HG02870 (cell line): ENCODE measurements around the gene INCENP.

ENCODE experiments used
- ATAC-seq: cut with Tn5 transposase; IDR thresholded peaks from one replicate; pipeline ENCODE4 v1.9.1; 2021; ENCODE audit warnings: mild to moderate bottlenecking, moderate library complexity; ENCODE audit not compliant: unreplicated experiment

Gene INCENP

GRCh38 chr11:62140304-62141110 lies 16.7 kb downstream of the INCENP start:
- ATAC-seq: no peak

- ATAC-seq: no peak
Observed at GRCh38 chr11:62141111-62142042, 17.6 kb downstream of the INCENP start.

GRCh38 chr11:62142043-62142375 lies 18.2 kb downstream of the INCENP start:
- ATAC-seq: no peak

- no peak for ATAC-seq
Observed at GRCh38 chr11:62142921-62143320, 19.1 kb downstream of the INCENP start.

DNA sequence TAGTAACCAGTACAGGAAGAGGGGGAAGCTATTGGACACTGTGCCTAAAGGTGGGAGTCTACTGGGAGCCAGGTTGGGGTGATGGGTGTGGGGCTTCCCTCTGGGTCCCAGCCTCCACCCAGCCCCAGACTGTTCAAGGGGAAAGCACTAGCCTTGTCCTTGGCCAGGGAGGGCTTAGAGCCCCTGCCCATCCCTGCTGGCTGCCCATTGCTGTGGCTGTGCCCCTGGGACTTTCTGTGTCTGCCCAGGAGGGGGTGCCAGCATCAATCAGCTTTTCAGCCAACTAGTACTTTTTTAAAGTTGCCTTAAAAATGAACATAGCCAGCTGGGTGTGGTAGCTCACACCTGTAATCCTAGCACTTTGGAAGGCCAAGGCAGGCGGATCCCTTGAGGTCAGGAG lies 19.9 kb downstream of the INCENP start:
- no peak for ATAC-seq

- ATAC-seq: no peak
Observed at GRCh38 chr11:62144641-62145255, 20.9 kb downstream of the INCENP start.

DNA sequence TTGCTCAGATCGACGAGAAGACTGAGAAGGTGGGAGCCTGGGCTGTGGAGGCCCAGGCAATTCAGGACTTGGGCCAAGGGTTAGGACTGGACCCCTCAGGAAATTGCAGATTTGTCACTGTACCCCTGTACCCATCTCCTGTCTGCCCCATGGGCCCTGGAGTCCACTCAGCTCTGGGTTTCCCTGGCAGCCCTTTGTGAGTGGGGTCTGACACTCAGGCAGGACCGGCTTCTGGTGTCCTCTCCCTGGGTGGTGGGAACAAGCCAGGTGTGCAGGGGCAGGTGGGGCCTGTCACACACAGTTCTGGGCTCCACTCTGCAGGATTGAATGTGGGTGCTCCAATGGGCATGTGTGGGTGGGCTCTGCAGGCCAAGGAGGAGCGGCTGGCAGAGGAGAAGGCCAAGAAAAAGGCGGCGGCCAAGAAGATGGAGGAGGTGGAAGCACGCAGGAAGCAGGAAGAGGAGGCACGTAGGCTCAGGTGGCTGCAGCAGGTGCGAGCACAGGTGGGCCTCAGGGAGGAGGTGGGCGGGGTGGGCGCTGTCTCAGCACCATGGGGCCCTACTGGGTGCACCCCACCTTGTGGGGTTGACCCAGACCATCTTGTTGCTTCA lies 21.6 kb downstream of the INCENP start:
- ATAC-seq: no peak

- ATAC-seq: no peak
Observed at GRCh38 chr11:62146476-62147200, 22.8 kb downstream of the INCENP start.

DNA sequence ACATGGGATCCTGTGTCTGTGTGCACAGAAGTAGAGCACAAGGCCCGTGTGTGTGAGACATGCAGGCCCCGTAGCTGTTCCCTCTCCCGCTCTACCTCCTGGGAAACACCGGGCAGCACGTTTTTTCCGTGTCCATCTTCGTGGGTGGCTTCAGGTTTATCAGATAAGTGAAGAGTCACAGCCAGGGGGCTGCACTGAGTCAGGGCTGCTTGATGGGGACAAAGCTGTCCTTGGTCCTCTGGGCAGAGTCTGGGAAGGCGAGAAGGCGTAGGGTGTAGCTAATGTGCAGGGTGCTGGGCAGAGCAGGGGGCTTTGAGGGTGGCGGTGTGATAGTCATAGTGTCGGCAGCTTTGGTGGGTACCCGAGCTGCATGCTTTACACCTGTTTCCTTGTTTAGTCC lies 23.7 kb downstream of the INCENP start:
- no peak for ATAC-seq

GRCh38 chr11:62148271-62148980 lies 24.6 kb downstream of the INCENP start:
- no peak for ATAC-seq

GRCh38 chr11:62149986-62150886 lies 26.4 kb downstream of the INCENP start:
- no peak for ATAC-seq

DNA sequence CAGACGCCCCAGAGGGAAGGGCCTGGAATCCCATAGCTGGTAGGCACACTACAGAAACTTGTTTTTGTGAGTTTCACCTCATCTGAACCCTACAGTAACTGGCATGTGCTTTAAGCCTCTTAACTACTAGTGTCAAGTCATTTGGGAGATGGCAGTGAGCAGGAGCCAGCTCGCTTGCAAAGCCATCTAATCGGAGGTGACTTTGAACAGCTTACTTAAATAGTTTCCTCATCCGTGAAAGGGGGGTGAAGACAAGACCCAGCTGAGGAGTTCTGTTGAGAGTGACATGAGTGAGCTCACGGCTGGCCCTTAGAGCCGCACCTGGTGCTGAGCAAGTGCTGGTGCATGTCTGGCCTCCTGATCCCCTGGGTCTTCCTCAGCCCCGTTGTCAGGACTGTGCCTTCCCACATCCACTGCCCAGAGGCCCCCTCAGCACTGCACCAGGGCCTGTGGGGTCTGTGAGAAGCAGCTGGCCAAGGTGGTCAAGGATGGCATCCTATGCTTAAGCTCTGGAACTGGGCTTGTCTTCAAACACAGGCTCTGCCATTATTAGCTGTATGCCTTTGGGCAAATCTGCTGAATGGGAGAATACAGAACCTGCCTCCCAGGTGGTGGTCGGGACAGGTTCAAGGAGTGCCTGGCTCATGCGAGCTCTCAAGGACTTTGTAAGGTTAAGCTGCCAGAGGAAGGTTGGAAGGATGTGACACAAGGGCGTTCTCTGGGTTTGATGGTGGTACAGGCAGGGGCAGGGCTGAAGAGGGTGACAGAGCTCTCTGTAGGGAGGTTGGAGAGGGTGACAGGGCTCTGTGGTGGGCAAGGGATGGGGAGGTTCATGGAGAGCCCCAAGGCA lies 27.3 kb downstream of the INCENP start:
- no peak for ATAC-seq

- no peak for ATAC-seq
Observed at GRCh38 chr11:62151737-62152102, 27.9 kb downstream of the INCENP start.

DNA sequence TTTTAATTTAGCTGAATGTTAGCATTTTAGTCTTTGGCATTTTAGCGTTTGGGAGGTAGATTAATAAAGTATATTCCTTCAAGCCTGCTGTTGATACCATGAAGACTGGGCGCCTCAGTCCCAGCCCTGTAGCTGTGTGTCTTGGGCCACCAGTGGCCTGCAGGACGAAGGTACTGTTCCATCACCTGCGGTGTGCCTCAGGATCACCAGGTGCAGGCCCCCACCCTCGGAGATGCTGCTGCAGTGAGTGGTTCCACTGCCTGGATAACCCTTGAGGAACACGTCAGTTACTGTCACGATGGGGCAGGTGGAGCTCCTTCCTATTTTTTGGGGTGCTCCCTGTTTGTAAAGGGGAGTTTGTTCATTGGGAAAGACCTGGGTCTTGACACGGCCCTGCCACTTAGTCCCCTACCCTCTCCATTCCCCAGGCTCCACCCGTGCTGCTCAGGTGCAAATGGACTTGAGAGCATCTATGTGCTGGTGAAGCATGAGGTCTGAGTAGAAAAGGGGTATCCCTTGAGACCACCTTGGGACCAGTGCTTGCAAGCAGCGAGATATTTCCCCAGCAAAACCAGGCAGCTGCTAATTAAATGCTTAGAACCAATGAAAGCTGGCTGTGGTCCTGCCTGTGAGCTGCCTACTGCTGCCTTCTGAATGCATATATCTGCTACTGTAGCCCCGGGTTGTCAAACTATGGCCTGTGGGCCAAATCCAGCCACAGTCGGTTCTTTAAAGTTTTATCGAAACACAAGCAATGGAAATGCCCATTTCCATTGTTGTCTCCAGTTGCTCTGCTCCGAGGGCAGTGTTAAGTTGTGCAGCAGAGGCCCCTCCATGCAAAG lies 28.7 kb downstream of the INCENP start:
- no peak for ATAC-seq

DNA sequence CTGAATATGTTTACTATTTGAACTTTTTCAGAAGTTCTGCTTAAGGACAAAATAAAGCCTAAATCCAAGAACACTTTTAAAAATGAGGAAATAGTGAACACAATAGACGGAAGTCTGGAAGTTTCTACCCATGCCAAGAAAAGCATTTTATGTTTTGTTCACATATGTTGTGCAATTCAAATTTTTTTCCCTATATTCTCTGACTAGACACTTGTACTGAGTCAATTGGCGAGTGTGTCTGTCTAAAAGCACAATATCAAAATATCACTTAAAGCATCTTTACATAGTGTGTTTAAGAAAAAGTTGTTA lies 29.2 kb downstream of the INCENP start:
- ATAC-seq: no peak

DNA sequence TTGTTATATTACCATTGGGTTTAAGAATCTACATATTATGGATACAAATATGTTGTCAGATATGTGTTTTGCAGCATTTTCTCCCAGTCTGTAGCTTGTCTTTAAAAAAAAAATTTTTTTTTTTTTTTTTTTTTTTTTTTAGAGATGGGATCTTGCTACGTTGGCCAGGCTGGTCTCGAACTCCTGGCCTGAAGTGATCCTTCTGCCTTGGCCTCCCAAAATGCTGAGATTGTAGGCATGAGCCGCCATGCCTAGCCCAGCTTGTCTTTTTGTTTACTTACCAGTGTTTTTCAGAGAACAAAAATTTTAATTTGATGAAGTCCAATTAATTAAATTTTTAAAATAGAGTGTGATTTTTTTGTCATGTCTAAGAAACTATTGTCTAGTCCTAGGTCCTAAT lies 29.8 kb downstream of the INCENP start:
- no peak for ATAC-seq

DNA sequence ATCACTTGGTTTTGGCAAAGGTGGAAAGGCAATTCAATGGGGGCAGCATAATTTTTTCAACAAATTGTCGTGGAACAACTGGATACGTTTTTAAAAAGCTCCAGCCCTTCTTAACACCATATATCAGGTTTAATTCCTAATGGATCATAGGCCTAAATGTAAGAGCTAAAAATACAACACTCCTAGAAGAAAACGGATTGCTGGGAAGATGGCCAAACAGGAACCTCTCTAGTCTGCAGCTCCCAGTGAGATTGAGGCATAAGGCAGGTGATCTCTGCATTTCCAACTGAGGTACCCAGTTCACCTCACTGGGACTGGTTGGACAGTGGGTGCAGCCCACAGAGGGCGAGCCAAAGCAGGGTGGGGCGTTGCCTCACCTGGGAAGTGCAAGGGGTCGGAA lies 33.8 kb downstream of the INCENP start:
- no peak for ATAC-seq
